Progenitor cell of endocrine pancreas (in vitro differentiated cells): ENCODE results near the gene WDR48. TPM values are rescaled to one million over a fixed set of nuclear protein-coding genes. Genes with fewer than 3 reads are reported as not detected.

Experiments
- DNase-seq: peaks from one replicate; pipeline ENCODE4 v3.0.0; 2021; ENCODE audit warnings: low spot score; ENCODE audit not compliant: unreplicated experiment
- H3K27ac Mint-ChIP-seq: 2 replicates; pipeline ENCODE4 v1.8.0; 2021; ENCODE audit warnings: mild to moderate bottlenecking, moderate library complexity, mixed read lengths
- H3K27me3 Mint-ChIP-seq: 2 replicates; pipeline ENCODE4 v1.8.0; 2021; ENCODE audit warnings: mixed read lengths
- H3K36me3 Mint-ChIP-seq: 2 replicates; pipeline ENCODE4 v1.8.0; 2022; ENCODE audit warnings: mixed read lengths; ENCODE audit not compliant: insufficient read depth
- H3K4me1 Mint-ChIP-seq: 2 replicates; pipeline ENCODE4 v1.8.0; 2021; ENCODE audit warnings: low read depth, mixed read lengths
- H3K4me3 Mint-ChIP-seq: 2 replicates; pipeline ENCODE4 v1.8.0; 2021; ENCODE audit warnings: low read depth, mild to moderate bottlenecking, moderate library complexity, mixed read lengths
- H3K9me3 Mint-ChIP-seq: 2 replicates; pipeline ENCODE4 v1.8.0; 2021; ENCODE audit warnings: low read depth, mixed read lengths
- CTCF ChIP-seq: fragments of 200-600 bp; sonication (generic); IDR thresholded peaks from one replicate; pipeline ENCODE4 v1.5.0; 2021; ENCODE audit warnings: antibody characterized with exemption, mild to moderate bottlenecking; ENCODE audit not compliant: unreplicated experiment
- microRNA-seq: library from miRNA; unstranded; fragments of <30 nt; microRNA quantifications from one replicate; pipeline ENCODE4 v1.1.0, GENCODE V29; 2020; ENCODE audit warnings: borderline number of aligned reads; ENCODE audit not compliant: unreplicated experiment
- total RNA-seq: library from RNA; stranded (reverse); gene quantifications from 2 replicates; pipeline ENCODE4 v1.2.1, GENCODE V29; 2021

The WDR48 gene
- total RNA-seq, 1 donor from 2014 or later, result 78.3 TPM

DNA sequence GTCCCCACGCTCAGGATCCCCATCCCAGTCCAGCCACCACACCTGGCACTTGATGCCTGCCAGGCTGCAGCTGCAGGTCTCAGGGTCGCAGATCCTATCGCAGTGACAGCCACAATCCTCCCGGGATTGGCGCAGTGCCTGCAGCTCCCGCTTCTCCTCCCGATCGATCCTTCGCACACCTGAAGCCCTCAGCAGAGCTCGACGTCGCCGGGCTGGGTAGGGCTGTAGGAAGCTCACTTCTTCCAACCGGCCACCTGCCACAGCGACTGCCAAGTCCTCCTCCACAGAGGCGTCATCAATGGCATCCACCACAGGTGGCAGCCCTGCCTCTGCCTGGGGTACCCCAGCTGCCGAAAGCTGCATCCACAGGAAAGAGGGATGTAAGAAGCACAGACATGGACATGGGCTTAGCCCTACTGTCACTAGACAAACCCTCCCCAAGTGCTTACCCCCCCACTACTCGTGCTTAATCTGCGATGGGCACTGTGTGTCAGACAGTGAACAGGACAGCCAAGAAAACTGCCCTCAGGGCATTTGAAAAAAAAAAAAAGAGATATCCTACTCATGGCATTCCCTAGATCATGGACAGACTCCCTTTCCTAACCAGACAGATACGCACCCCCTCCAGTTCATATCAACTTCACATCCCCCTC lies 92.4 kb downstream of the WDR48 start:
- Mint-ChIP-seq H3K36me3 (peaks cover 6% of the 10 kb centered on the region), H3K27ac (no peak overlapping the region), H3K27me3 (no peaks in the 10 kb centered on the region), H3K9me3 (no peaks in the 10 kb centered on the region), H3K4me1 (peaks cover 42% of the 10 kb centered on the region), H3K4me3 (no peak overlapping the region)
- no peak for TF ChIP-seq CTCF
- DNase-seq, result no peak

DNA sequence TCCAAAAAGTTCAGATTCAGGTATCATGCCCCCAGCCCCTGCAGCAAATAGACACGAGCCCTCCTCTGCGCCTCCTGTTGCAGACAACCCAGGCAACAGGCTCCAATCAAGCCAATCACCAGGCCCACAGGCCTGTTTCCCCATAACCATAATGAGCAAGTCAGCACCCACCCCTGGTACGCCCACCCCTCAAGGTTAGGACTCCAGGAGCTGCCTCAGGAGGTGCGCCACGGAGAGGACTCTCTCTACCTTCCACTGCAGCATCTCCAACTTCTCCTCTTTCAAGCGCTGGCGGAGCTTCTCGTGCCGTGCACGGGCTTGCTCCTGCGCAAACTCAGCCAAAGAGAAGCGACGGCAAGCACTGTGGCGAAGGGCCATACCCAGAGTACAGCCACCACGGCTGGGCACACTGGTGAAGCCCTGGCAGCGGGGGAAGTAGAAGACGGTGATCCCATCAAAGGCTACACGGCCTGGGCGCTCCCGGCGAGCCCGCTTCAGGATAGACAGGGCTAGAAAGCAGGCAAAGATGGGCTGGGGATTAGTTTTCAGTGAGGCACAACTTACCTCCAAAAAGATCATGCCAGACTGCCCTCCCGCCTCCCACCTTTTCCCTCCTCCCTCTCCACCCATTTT lies 93.0 kb downstream of the WDR48 start:
- Mint-ChIP-seq H3K4me3 (no peak overlapping the region), H3K27ac (no peak overlapping the region), H3K9me3 (no peaks in the 10 kb centered on the region), H3K27me3 (no peaks in the 10 kb centered on the region), H3K36me3 (peaks cover 6% of the 10 kb centered on the region), H3K4me1 (peaks cover 48% of the 10 kb centered on the region)
- no peak for TF ChIP-seq CTCF
- no peak for DNase-seq

DNA sequence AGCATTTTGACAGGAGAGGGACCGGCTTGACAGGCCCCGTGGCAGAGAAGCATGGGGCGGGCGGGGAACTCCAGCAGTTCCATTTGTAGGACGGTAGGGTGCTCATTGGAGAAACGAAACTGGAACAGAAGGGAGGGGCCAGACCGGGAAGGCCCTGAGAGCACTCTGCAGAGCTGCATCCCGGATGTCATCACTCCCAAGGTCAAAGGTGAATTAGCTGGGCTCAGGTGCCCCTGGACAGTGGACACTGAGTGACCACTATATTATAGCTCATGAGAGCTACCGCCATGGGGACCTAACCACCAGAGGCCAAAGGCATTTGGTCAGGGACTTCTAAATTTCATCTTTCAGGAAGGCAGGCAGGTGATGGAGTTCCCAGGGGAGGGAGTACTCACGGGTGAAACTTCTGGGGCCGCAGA lies 94.3 kb downstream of the WDR48 start:
- no peak for DNase-seq
- no peaks in the 10 kb centered on the region for H3K27me3 Mint-ChIP-seq
- H3K4me1 Mint-ChIP-seq, result peaks cover 55% of the 10 kb centered on the region
- no peak overlapping the region for H3K4me3 Mint-ChIP-seq
- no peaks in the 10 kb centered on the region for H3K9me3 Mint-ChIP-seq
- no peak for TF ChIP-seq CTCF
- H3K27ac Mint-ChIP-seq, result no peak overlapping the region
- peaks cover 6% of the 10 kb centered on the region for H3K36me3 Mint-ChIP-seq

Small RNA genes lying within 50 kb of the gene (microRNA-seq; reads per million reads assigned to microRNA genes)
- not detected for gene MIR6822

Other genes with a start within 250 kb of the WDR48 start
- not detected in 2 replicates for gene SCN10A, start 235.8 kb upstream of the WDR48 start, total RNA-seq
- 1.5 and 1.6 TPM in 2 replicates for gene SCN11A, start 72 bp upstream of the WDR48 start, total RNA-seq
- 64.3 and 72.8 TPM in 2 replicates for gene GORASP1, start 55.6 kb downstream of the WDR48 start, total RNA-seq
- gene TTC21A, start 55.7 kb downstream of the WDR48 start, total RNA-seq, result 16.1 and 17.2 TPM in 2 replicates
- 6.6 and 6.7 TPM in 2 replicates for gene CSRNP1, start 101.6 kb downstream of the WDR48 start, total RNA-seq
- gene XIRP1, start 140.6 kb downstream of the WDR48 start, total RNA-seq, result 0.16 TPM in 1 of 2 replicates, not detected in the other
- gene CX3CR1, start 228.0 kb downstream of the WDR48 start, total RNA-seq, result not detected in 2 replicates